Mammary epithelial cell (primary cell): ENCODE data around the gene H2BK1.

Experiments
- CTCF ChIP-seq, 2 donors: IDR thresholded peaks in 1 of 2; conservative IDR thresholded peaks in 1 of 2; 2 replicates each; pipeline ENCODE4 v1.5.1; 2011 to 2012; ENCODE audit warnings: inconsistent platforms in 2 of 2, low read length in 2 of 2, mild to moderate bottlenecking in 2 of 2, control low read depth in 1 of 2, low read depth in 1 of 2; ENCODE audit not compliant: insufficient read depth in 1 of 2; ENCODE audit errors: extremely low read depth in 1 of 2
- EZH2 ChIP-seq: IDR thresholded peaks from 2 replicates; pipeline ENCODE4 v1.6.1; 2012; ENCODE audit warnings: low read length, inconsistent platforms, borderline replicate concordance

- TF ChIP-seq CTCF (conservative IDR thresholded peaks at IDR 0.05 in 1 of 2, IDR thresholded peaks at IDR 0.05 in 1 of 2; ENCODE audit: extremely low read depth in 1 of 2, insufficient read depth in 1 of 2, low read depth in 1 of 2, low read length in 2 of 2) (no peak), EZH2 (no peak)
Observed at GRCh38 chr7:151239837-151240459, 29.7 kb upstream of the H2BK1 start.
